Measurements from ENCODE around the gene CDH24.

Gene CDH24

GRCh38 chr14:23052671-23053070, 4.6 kb downstream of the CDH24 start:
- Histone ChIP-seq H3K4me2 (ENCODE audit: low read length) (no peak overlapping the region), H3K4me3 (ENCODE audit: low read depth, low read length) (no peak overlapping the region), H3K27me3 (ENCODE audit: control insufficient read depth, insufficient read depth, low read length) (no peaks in the 10 kb centered on the region), H3K9me3 (ENCODE audit: control insufficient read depth, low read length) (no peaks in the 10 kb centered on the region), H2AFZ (no peak overlapping the region), H3K27ac (no peak overlapping the region), H3K9ac (no peak overlapping the region), H3K36me3 (ENCODE audit: control insufficient read depth, insufficient read depth, low read length) (no peaks in the 10 kb centered on the region), H3K4me1 (peaks cover 12% of the 10 kb centered on the region), H3K79me2 (no peaks in the 10 kb centered on the region)
- no peak for TF ChIP-seq CTCF (IDR thresholded peaks at IDR 0.05)

GRCh38 chr14:23052182-23052623, 5.1 kb downstream of the CDH24 start:
- H3K9me3 ChIP-seq (ENCODE audit: control insufficient read depth, low read length), result no peaks in the 10 kb centered on the region
- no peaks in the 10 kb centered on the region for H3K79me2 ChIP-seq
- H3K4me1 ChIP-seq, result peaks cover 12% of the 10 kb centered on the region
- TF ChIP-seq CTCF (IDR thresholded peaks at IDR 0.05), result no peak
- H3K27me3 ChIP-seq (ENCODE audit: control insufficient read depth, insufficient read depth, low read length), result no peaks in the 10 kb centered on the region
- no peak overlapping the region for H3K4me3 ChIP-seq (ENCODE audit: low read depth, low read length)
- H3K27ac ChIP-seq, result no peak overlapping the region
- H3K4me2 ChIP-seq (ENCODE audit: low read length), result no peak overlapping the region
- H2AFZ ChIP-seq, result no peak overlapping the region
- no peaks in the 10 kb centered on the region for H3K36me3 ChIP-seq (ENCODE audit: control insufficient read depth, insufficient read depth, low read length)
- H3K9ac ChIP-seq, result no peak overlapping the region

GRCh38 chr14:23051141-23052057, 5.9 kb downstream of the CDH24 start:
- Histone ChIP-seq H3K27ac (no peak overlapping the region), H3K4me1 (peaks cover 6% of the 10 kb centered on the region), H3K79me2 (no peaks in the 10 kb centered on the region), H3K9ac (no peak overlapping the region), H3K9me3 (ENCODE audit: control insufficient read depth, low read length) (no peaks in the 10 kb centered on the region), H3K36me3 (ENCODE audit: control insufficient read depth, insufficient read depth, low read length) (no peaks in the 10 kb centered on the region), H2AFZ (no peak overlapping the region), H3K27me3 (ENCODE audit: control insufficient read depth, insufficient read depth, low read length) (no peaks in the 10 kb centered on the region), H3K4me3 (ENCODE audit: low read depth, low read length) (no peak overlapping the region), H3K4me2 (ENCODE audit: low read length) (no peak overlapping the region)
- no peak for TF ChIP-seq CTCF (IDR thresholded peaks at IDR 0.05)

- Histone ChIP-seq H3K9ac (no peak overlapping the region), H2AFZ (no peak overlapping the region), H3K4me2 (ENCODE audit: low read length) (no peak overlapping the region), H3K4me3 (ENCODE audit: low read depth, low read length) (no peak overlapping the region), H3K36me3 (ENCODE audit: control insufficient read depth, insufficient read depth, low read length) (no peaks in the 10 kb centered on the region), H3K27ac (no peak overlapping the region), H3K9me3 (ENCODE audit: control insufficient read depth, low read length) (no peaks in the 10 kb centered on the region), H3K79me2 (no peaks in the 10 kb centered on the region), H3K4me1 (no peaks in the 10 kb centered on the region), H3K27me3 (ENCODE audit: control insufficient read depth, insufficient read depth, low read length) (no peaks in the 10 kb centered on the region)
- TF ChIP-seq CTCF (IDR thresholded peaks at IDR 0.05), result no peak
Measured at GRCh38 chr14:23049011-23049410, 8.3 kb downstream of the CDH24 start.
